GM23338 (cell line): Measurements from ENCODE around the gene NXPH3. TPM values are rescaled to one million over a fixed set of nuclear protein-coding genes. Genes with fewer than 3 reads are reported as not detected.

Experiments
- ATAC-seq: fragments of 200-7000 bp; cut with Tn5 transposase; 3 replicates; pipeline ENCODE4 v1.9.1; 2020
- DNase-seq: peaks from one replicate; pipeline ENCODE4 v3.0.0-alpha.2; 2015; ENCODE audit warnings: low spot score
- H2AFZ ChIP-seq: fragments of 200-600 bp; sonication (generic); 2 replicates; pipeline ENCODE4 v1.8.0; 2016; ENCODE audit warnings: antibody characterized with exemption, mild to moderate bottlenecking, moderate library complexity
- H3F3A ChIP-seq: fragments of 200-600 bp; sonication (generic); replicated peaks from 2 replicates; pipeline ENCODE4 v1.8.0; 2017; ENCODE audit warnings: antibody characterized with exemption, mixed run types, low read depth
- H3K27ac ChIP-seq: fragments of 200-600 bp; sonication (generic); 2 replicates; pipeline ENCODE4 v1.6.1; 2016; ENCODE audit warnings: low read depth
- H3K27me3 ChIP-seq: fragments of 200-600 bp; sonication (generic); 2 replicates; pipeline ENCODE4 v1.8.0; 2016; ENCODE audit warnings: mild to moderate bottlenecking, mixed run types, moderate library complexity; ENCODE audit not compliant: insufficient read depth
- H3K36me3 ChIP-seq: fragments of 200-600 bp; sonication (generic); 2 replicates; pipeline ENCODE4 v1.8.0; 2016; ENCODE audit warnings: mild to moderate bottlenecking; ENCODE audit not compliant: insufficient read depth
- H3K4me1 ChIP-seq: fragments of 200-600 bp; sonication (generic); 2 replicates; pipeline ENCODE4 v1.8.0; 2016; ENCODE audit warnings: mild to moderate bottlenecking, moderate library complexity; ENCODE audit not compliant: insufficient read depth
- H3K4me2 ChIP-seq: fragments of 200-600 bp; sonication (generic); 2 replicates; pipeline ENCODE4 v1.7.1; 2017; ENCODE audit warnings: mixed run types
- H3K4me3 ChIP-seq: fragments of 200-600 bp; sonication (generic); 2 replicates; pipeline ENCODE4 v1.6.1; 2016; ENCODE audit warnings: mixed run types
- H3K79me2 ChIP-seq: fragments of 200-600 bp; sonication (generic); replicated peaks from 2 replicates; pipeline ENCODE4 v1.8.0; 2017; ENCODE audit warnings: mild to moderate bottlenecking; ENCODE audit not compliant: insufficient read depth
- H3K9me2 ChIP-seq: fragments of 200-600 bp; sonication (generic); 2 replicates; pipeline ENCODE4 v1.8.0; 2017; ENCODE audit not compliant: insufficient read depth
- H4K20me1 ChIP-seq: fragments of 200-600 bp; sonication (generic); replicated peaks from 2 replicates; pipeline ENCODE4 v1.8.0; 2017; ENCODE audit warnings: mild to moderate bottlenecking; ENCODE audit not compliant: insufficient read depth
- H3K27ac Mint-ChIP-seq: 2 replicates; pipeline ENCODE4 v1.8.0; 2020; ENCODE audit warnings: inconsistent platforms, mild to moderate bottlenecking, moderate library complexity, mixed read lengths
- H3K27me3 Mint-ChIP-seq: 3 replicates; pipeline ENCODE4 v1.8.0; 2022; ENCODE audit warnings: low read depth, mild to moderate bottlenecking, moderate library complexity, mixed read lengths, inconsistent platforms; ENCODE audit not compliant: insufficient read depth, poor library complexity
- H3K36me3 Mint-ChIP-seq: 3 replicates; pipeline ENCODE4 v1.8.0; 2021; ENCODE audit warnings: low read depth, mild to moderate bottlenecking, inconsistent platforms, moderate library complexity, mixed read lengths
- H3K4me1 Mint-ChIP-seq: 3 replicates; pipeline ENCODE4 v1.8.0; 2020; ENCODE audit warnings: mild to moderate bottlenecking, inconsistent platforms, mixed read lengths
- H3K4me3 Mint-ChIP-seq: 3 replicates; pipeline ENCODE4 v1.8.0; 2021; ENCODE audit warnings: moderate library complexity, mild to moderate bottlenecking, inconsistent platforms, mixed read lengths
- H3K9me3 Mint-ChIP-seq: 3 replicates; pipeline ENCODE4 v1.8.0; 2020; ENCODE audit warnings: moderate library complexity, mild to moderate bottlenecking, inconsistent platforms, mixed read lengths
- CREB1 ChIP-seq: fragments of 250-450 bp; sonication (Bioruptor Pico); IDR thresholded peaks from 2 replicates; pipeline ENCODE4 v1.5.0; 2020; ENCODE audit warnings: low read depth, mild to moderate bottlenecking, moderate library complexity
- CTCF ChIP-seq, 2 experiments: fragments of 200-600 bp in 1 of 2; sonication (generic) in 1 of 2; conservative IDR thresholded peaks; 2 replicates each; pipeline versions ENCODE4 v1.5.1 to v1.6.1; 2016 to 2017; ENCODE audit warnings: antibody characterized with exemption in 2 of 2, low read depth in 2 of 2, mild to moderate bottlenecking in 2 of 2, moderate library complexity in 1 of 2
- ETS1 ChIP-seq: IDR thresholded peaks from 2 replicates; pipeline ENCODE4 v1.6.1; 2016; ENCODE audit warnings: antibody characterized with exemption
- EZH2 ChIP-seq: fragments of 200-600 bp; sonication (generic); IDR thresholded peaks from one replicate; pipeline ENCODE4 v1.8.0; 2017; ENCODE audit warnings: antibody characterized with exemption, mild to moderate bottlenecking, low read depth; ENCODE audit not compliant: unreplicated experiment
- EZH2phosphoT487 ChIP-seq: fragments of 200-600 bp; sonication (generic); IDR thresholded peaks from one replicate; pipeline ENCODE4 v1.8.1; 2018; ENCODE audit warnings: antibody characterized with exemption; ENCODE audit not compliant: unreplicated experiment
- JUNB ChIP-seq: IDR thresholded peaks from one replicate; pipeline ENCODE4 v1.6.1; 2016; ENCODE audit warnings: antibody characterized with exemption; ENCODE audit not compliant: unreplicated experiment
- NANOG ChIP-seq: IDR thresholded peaks from 2 replicates; pipeline ENCODE4 v1.6.1; 2016; ENCODE audit warnings: antibody characterized with exemption, borderline replicate concordance
- POLR2AphosphoS5 ChIP-seq: IDR thresholded peaks from 2 replicates; pipeline ENCODE4 v1.6.1; 2016; ENCODE audit warnings: antibody characterized with exemption, low read depth
- REST ChIP-seq: IDR thresholded peaks from one replicate; pipeline ENCODE4 v1.6.1; 2018; ENCODE audit warnings: antibody characterized with exemption; ENCODE audit not compliant: unreplicated experiment
- STAT1 ChIP-seq: IDR thresholded peaks from one replicate; pipeline ENCODE4 v1.6.1; 2016; ENCODE audit warnings: antibody characterized with exemption; ENCODE audit not compliant: unreplicated experiment
- ZNF114 ChIP-seq: fragments of 250-450 bp; sonication (Bioruptor Pico); IDR thresholded peaks from 2 replicates; pipeline ENCODE4 v1.5.0; 2020; ENCODE audit warnings: mild to moderate bottlenecking, moderate library complexity
- ZNF331 ChIP-seq: fragments of 250-450 bp; sonication (Bioruptor Pico); IDR thresholded peaks from 2 replicates; pipeline ENCODE4 v1.5.0; 2020; ENCODE audit warnings: low read depth, mild to moderate bottlenecking, moderate library complexity
- ZNF462 ChIP-seq: fragments of 250-450 bp; sonication (Bioruptor Pico); IDR thresholded peaks from 2 replicates; pipeline ENCODE4 v1.5.0; 2020; ENCODE audit warnings: mild to moderate bottlenecking, moderate library complexity
- polyA plus RNA-seq: library from polyadenylated mRNA; unstranded; fragments of >200 nt; fragmentation: Nextera tagmentation; extraction: Ambion mirVana; gene quantifications from 2 replicates; pipeline ENCODE4 v1.2.1, GENCODE V29; 2016
- total RNA-seq: library from RNA; depleted of rRNA; stranded (reverse); fragments of >200 nt; shearing (Covaris generic); gene quantifications from 2 replicates; pipeline ENCODE4 v1.2.3, GENCODE V29; 2014

NXPH3 gene
- total and polyA plus RNA-seq, 2 experiments from 2014 or later, result 0.23 to 2.7 TPM

- Mint-ChIP-seq H3K27ac (no peak overlapping the region), H3K36me3 (peaks cover 10% of the 10 kb centered on the region; the same call in 2 of the 3 replicates), H3K4me3 (no peak overlapping the region), H3K27me3 (peaks cover 5% of the 10 kb centered on the region), H3K4me1 (peaks cover 11% of the 10 kb centered on the region; the same call in 2 of the 3 replicates), H3K9me3 (no peaks in the 10 kb centered on the region; the same call in 2 of the 3 replicates)
- no peak overlapping the region for H2AFZ ChIP-seq
- TF ChIP-seq ZNF114 (CRISPR knock-in tag) (no peak), JUNB (no peak), CREB1 (CRISPR knock-in tag) (no peak), NANOG (no peak), POLR2AphosphoS5 (no peak), EZH2phosphoT487 (no peak), STAT1 (no peak), ZNF462 (no peak), REST (no peak), CTCF (conservative IDR thresholded peaks at IDR 0.05; ENCODE audit: low read depth in 2 of 2) (no peak), ZNF331 (no peak), EZH2 (no peak), ETS1 (no peak)
- no peaks in the 10 kb centered on the region for H3K4me1 ChIP-seq
- H3K79me2 ChIP-seq, result no peaks in the 10 kb centered on the region
- H3K4me2 ChIP-seq, result no peak overlapping the region
- no peaks in the 10 kb centered on the region for H3K36me3 ChIP-seq
- no peak overlapping the region for H3K4me3 ChIP-seq
- ATAC-seq (no peak), DNase-seq (no peak)
- H3K9me2 ChIP-seq, result no peaks in the 10 kb centered on the region
- H3F3A ChIP-seq, result no peaks in the 10 kb centered on the region
- no peaks in the 10 kb centered on the region; the same call in 1 of the 2 replicates for H4K20me1 ChIP-seq
- no peak overlapping the region for H3K27ac ChIP-seq
- no peaks in the 10 kb centered on the region for H3K27me3 ChIP-seq
Measured at GRCh38 chr17:49595980-49596379, 20.3 kb downstream of the NXPH3 start.
